Osteocyte (in vitro differentiated cells): Measurements from ENCODE around the gene CDH13. TPM values are rescaled to one million over a fixed set of nuclear protein-coding genes. Genes with fewer than 3 reads are reported as not detected.

Experiments
- DNase-seq: peaks from one replicate; pipeline ENCODE4 v3.0.0; 2021; ENCODE audit warnings: mixed read lengths; ENCODE audit not compliant: unreplicated experiment; ENCODE audit errors: extremely low spot score
- H3K27ac Mint-ChIP-seq: one replicate; pipeline ENCODE4 v1.8.0; 2021; ENCODE audit warnings: mild to moderate bottlenecking, mixed read lengths; ENCODE audit not compliant: unreplicated experiment
- H3K27me3 Mint-ChIP-seq: one replicate; pipeline ENCODE4 v1.8.0; 2021; ENCODE audit warnings: mixed read lengths; ENCODE audit not compliant: unreplicated experiment
- H3K36me3 Mint-ChIP-seq: one replicate; pipeline ENCODE4 v1.8.0; 2021; ENCODE audit warnings: mixed read lengths; ENCODE audit not compliant: unreplicated experiment
- H3K4me1 Mint-ChIP-seq: one replicate; pipeline ENCODE4 v1.8.0; 2021; ENCODE audit warnings: mixed read lengths; ENCODE audit not compliant: unreplicated experiment
- H3K4me3 Mint-ChIP-seq: one replicate; pipeline ENCODE4 v1.8.0; 2021; ENCODE audit warnings: mild to moderate bottlenecking, moderate library complexity, mixed read lengths; ENCODE audit not compliant: unreplicated experiment
- H3K9me3 Mint-ChIP-seq: one replicate; pipeline ENCODE4 v1.8.0; 2021; ENCODE audit warnings: mixed read lengths; ENCODE audit not compliant: unreplicated experiment
- total RNA-seq: library from RNA; stranded (reverse); gene quantifications from 2 replicates; pipeline ENCODE4 v1.2.1, GENCODE V29; 2021
- TF ChIP-seq, protein P1 (sequence below): fragments of 200-600 bp; sonication (generic); IDR thresholded peaks from 2 replicates; pipeline ENCODE4 v1.5.0; 2021; ENCODE audit warnings: antibody characterized with exemption, mild to moderate bottlenecking, moderate library complexity

CDH13 gene
- total RNA-seq, 1 donor from 2014 or later = 27.0 TPM

DNA sequence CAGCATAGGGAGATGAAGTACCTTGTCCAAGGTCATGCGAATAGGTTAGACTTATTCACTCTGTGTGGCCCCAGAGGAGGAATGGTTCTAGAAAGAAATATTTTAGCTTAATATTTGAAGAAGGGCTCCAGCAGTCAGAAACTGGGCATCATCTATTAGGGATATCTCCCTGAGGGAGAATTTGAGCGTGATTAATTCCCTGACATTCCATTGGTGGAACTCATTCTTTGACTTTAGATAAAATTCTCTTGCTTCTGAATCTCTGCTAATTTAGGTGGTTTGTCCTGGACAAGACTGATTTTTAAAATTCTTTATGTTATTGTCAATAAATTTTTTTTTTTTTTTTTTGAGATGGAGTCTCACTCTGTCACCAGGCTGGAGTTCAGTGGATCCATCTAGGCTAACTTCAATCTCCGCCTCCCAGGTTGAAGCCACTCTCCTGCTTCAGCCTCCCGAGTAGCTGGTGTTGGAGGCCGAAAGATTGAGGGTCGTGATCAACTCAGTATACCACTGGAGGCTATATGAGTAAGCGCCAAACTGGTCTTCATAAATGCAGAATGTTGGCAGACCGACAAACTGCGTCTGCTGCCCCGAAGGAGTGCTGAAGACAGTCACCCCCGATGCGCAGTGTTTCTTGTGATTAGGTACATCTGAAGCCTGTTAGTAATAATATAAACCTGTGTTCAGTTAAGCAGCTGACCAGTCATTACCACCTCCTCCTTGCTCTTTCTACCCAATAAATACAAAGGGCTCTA is 913.1 kb downstream of the CDH13 start:
- no peak overlapping the region for H3K27ac Mint-ChIP-seq

DNA sequence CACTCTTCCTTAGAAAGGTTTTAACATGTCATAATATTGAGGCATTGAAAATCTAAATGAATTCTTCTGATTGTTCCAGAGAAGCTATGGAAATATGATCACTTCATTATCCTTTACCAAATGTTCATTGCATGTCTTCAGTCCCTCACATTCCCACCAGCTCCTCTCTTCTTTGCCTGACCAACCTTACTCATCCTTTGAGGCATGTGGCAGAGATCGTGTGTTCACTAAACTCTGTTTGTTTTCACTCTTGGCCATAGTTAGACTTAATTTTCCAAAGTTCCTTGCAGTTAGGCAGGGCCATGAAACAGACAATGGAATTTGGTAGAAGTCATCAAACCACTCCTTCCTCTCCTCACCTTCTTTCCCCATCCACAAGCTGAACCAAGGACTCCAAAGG is 914.5 kb downstream of the CDH13 start:
- Mint-ChIP-seq H3K27me3 (no peaks in the 10 kb centered on the region), H3K36me3 (no peaks in the 10 kb centered on the region), H3K9me3 (no peaks in the 10 kb centered on the region), H3K27ac (no peak overlapping the region), H3K4me1 (no peaks in the 10 kb centered on the region), H3K4me3 (no peak overlapping the region)
- TF ChIP-seq, protein P1, sequence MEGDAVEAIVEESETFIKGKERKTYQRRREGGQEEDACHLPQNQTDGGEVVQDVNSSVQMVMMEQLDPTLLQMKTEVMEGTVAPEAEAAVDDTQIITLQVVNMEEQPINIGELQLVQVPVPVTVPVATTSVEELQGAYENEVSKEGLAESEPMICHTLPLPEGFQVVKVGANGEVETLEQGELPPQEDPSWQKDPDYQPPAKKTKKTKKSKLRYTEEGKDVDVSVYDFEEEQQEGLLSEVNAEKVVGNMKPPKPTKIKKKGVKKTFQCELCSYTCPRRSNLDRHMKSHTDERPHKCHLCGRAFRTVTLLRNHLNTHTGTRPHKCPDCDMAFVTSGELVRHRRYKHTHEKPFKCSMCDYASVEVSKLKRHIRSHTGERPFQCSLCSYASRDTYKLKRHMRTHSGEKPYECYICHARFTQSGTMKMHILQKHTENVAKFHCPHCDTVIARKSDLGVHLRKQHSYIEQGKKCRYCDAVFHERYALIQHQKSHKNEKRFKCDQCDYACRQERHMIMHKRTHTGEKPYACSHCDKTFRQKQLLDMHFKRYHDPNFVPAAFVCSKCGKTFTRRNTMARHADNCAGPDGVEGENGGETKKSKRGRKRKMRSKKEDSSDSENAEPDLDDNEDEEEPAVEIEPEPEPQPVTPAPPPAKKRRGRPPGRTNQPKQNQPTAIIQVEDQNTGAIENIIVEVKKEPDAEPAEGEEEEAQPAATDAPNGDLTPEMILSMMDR = no peak
- DNase-seq = no peak

More for the DNA sequence above, 913.1 kb downstream of the CDH13 start:
- H3K4me3 Mint-ChIP-seq = no peak overlapping the region
- no peaks in the 10 kb centered on the region for H3K36me3 Mint-ChIP-seq
- H3K9me3 Mint-ChIP-seq = no peaks in the 10 kb centered on the region
- TF ChIP-seq, protein P1 = no peak
- H3K27me3 Mint-ChIP-seq = no peaks in the 10 kb centered on the region
- DNase-seq = no peak
- no peaks in the 10 kb centered on the region for H3K4me1 Mint-ChIP-seq

DNA sequence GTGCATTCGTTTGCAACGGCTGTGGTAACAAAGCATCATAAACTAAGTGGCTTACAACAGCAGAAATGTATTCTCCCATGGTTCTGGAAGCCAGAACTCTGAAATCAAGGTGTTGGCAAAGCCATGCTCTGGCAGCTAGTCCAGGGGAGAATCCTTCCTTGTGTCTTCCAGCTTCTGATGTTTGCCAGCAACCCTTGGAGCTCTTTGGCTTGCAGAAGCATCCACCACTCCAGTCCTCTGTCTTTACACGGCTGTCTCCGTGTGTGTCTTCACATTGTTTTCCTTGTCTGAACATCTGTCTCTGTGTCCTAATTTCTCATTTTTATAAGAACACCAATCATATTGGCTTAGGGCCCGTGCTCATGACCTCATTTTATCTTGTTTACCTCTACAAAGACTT is 915.7 kb downstream of the CDH13 start:
- no peaks in the 10 kb centered on the region for H3K9me3 Mint-ChIP-seq
- no peaks in the 10 kb centered on the region for H3K4me1 Mint-ChIP-seq
- no peak overlapping the region for H3K4me3 Mint-ChIP-seq
- H3K27me3 Mint-ChIP-seq = no peaks in the 10 kb centered on the region
- H3K27ac Mint-ChIP-seq = no peak overlapping the region
- H3K36me3 Mint-ChIP-seq = no peaks in the 10 kb centered on the region
- TF ChIP-seq, protein P1 = no peak
- no peak for DNase-seq

DNA sequence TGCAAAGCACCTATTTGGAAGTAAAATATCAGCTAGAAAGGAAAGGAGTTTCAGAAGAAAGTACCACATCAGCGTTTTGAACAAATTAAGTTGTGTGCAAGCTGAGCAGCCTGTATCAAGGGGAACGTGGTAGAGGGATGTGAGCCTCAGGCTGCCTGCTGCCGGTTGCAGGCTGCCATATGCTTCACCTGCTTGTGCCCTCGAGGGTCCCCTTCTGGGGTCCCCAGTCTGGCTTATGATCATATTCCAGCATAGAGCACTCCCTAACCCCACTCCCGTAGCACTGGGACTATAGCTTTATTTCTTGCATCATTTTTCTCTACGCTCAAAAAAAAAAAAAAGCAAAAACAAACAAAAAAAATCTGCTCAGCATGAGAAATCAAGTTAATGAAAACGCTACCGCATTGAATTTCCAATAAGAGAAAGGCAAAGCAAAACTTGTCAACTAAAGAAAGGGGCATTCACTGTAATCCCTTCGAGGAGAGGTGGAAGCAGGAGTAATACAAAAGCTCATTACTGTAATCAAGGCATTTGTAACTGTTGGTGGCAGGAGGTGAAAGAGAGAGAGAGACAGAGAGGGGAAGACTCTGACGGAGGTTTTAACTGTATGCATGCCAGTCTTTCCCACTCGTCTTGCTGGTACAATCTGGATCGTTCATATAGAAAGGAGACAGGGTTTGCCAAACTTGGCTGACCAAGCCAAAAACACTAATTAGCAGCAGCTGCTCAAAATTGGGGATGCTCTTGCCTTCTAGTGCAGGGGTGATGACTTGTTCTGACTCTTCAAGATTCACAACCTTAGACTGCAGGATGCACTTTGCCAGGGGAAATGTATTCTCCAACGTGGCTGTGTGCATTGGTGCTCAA is 922.8 kb downstream of the CDH13 start:
- Mint-ChIP-seq H3K27me3 (no peaks in the 10 kb centered on the region), H3K36me3 (no peaks in the 10 kb centered on the region), H3K4me3 (no peak overlapping the region), H3K27ac (no peak overlapping the region), H3K4me1 (peaks cover 10% of the 10 kb centered on the region), H3K9me3 (no peaks in the 10 kb centered on the region)
- TF ChIP-seq, protein P1 = no peak
- DNase-seq = no peak

DNA sequence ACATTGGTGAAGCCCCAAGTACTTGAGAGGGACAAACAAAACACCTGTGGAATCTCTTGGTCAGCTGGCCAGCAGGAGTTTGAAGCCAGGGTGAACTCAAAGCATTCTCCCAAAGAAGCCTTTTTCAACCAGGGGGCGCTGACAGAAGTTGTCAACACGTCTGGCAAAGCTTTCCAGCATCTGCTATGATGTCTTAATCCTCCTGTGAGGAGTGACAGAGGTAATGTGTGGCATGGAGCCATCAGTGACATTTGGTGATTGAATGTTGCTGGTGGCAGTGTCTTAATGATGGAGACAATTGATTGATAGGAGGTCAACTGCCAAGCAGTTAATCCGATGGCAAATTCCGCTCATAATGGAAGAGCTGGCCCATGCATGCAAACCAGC is 923.4 kb downstream of the CDH13 start:
- TF ChIP-seq, protein P1 = no peak
- no peaks in the 10 kb centered on the region for H3K27me3 Mint-ChIP-seq
- H3K4me1 Mint-ChIP-seq = peaks cover 10% of the 10 kb centered on the region
- no peak overlapping the region for H3K27ac Mint-ChIP-seq
- no peaks in the 10 kb centered on the region for H3K9me3 Mint-ChIP-seq
- DNase-seq = no peak
- no peak overlapping the region for H3K4me3 Mint-ChIP-seq
- H3K36me3 Mint-ChIP-seq = no peaks in the 10 kb centered on the region
